Measurements from ENCODE around the gene TCAIM.

Gene TCAIM

DNA sequence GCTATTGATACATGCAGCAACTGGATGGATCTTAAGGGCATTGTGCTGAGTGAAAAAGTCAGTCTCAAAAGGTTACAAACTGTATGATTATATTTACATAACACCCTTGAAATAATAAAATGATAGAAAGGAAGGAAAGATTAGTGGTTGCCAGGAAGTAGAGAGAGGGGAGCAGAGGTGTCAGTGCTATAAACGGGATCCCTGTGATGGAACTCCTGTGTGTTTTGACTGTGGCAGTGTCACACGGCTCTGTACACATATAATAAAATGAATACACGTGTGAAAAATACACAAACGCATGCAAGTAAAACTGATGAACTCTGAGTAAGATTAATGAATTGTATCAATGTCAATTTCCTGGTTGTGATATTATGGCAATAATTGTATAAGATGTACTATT is 60.3 kb downstream of the TCAIM start:
- no peak overlapping the region for H3K27ac ChIP-seq
- TF ChIP-seq, protein P1, sequence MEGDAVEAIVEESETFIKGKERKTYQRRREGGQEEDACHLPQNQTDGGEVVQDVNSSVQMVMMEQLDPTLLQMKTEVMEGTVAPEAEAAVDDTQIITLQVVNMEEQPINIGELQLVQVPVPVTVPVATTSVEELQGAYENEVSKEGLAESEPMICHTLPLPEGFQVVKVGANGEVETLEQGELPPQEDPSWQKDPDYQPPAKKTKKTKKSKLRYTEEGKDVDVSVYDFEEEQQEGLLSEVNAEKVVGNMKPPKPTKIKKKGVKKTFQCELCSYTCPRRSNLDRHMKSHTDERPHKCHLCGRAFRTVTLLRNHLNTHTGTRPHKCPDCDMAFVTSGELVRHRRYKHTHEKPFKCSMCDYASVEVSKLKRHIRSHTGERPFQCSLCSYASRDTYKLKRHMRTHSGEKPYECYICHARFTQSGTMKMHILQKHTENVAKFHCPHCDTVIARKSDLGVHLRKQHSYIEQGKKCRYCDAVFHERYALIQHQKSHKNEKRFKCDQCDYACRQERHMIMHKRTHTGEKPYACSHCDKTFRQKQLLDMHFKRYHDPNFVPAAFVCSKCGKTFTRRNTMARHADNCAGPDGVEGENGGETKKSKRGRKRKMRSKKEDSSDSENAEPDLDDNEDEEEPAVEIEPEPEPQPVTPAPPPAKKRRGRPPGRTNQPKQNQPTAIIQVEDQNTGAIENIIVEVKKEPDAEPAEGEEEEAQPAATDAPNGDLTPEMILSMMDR (IDR thresholded peaks at IDR 0.05): no peak
- TF ChIP-seq ZFX (IDR thresholded peaks at IDR 0.05; ENCODE audit: borderline replicate concordance): no peak

DNA sequence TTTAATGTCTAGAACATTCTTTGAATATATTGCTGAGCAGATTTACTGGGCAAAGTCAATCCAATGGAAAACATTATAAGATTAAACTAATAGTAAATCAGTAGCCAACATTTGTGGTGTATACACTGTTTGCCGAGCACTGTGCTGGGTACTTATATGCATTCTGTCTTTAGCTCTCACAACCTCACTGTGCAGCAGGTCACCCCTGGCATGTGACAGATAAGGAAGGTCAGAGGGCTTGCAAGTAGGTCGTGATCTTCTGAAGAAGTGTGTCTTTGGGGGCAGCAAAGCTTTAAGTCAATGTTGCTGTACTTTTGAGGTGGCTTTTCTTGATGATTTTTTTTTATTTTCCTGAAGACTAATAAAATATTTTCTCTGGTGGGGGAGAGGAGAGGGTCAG is 62.2 kb downstream of the TCAIM start:
- TF ChIP-seq ZFX (IDR thresholded peaks at IDR 0.05; ENCODE audit: borderline replicate concordance): no peak
- TF ChIP-seq, protein P1 (IDR thresholded peaks at IDR 0.05): no peak
- H3K27ac ChIP-seq: no peak overlapping the region

DNA sequence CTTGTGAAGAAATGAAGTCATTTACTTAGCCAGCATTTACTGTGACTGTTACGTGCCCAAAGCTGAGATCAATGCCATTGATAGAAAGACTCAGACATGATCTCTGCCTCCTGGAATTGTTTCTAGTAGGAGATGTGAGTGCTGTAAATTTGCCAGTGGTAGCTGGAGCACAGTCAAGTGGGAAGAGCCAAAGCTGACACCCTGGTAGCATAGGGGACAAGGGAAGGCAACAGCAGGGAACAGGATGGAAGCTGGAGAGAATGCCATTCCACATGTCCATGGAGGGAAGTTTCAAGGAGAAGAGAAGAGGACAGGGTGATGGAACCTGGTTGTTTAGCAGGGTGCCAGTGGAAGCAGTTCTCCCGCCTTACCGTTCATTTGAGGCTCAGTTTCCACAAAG is 64.0 kb downstream of the TCAIM start:
- H3K27ac ChIP-seq: no peak overlapping the region
- TF ChIP-seq, protein P1 (IDR thresholded peaks at IDR 0.05): no peak
- no peak for TF ChIP-seq ZFX (IDR thresholded peaks at IDR 0.05; ENCODE audit: borderline replicate concordance)

DNA sequence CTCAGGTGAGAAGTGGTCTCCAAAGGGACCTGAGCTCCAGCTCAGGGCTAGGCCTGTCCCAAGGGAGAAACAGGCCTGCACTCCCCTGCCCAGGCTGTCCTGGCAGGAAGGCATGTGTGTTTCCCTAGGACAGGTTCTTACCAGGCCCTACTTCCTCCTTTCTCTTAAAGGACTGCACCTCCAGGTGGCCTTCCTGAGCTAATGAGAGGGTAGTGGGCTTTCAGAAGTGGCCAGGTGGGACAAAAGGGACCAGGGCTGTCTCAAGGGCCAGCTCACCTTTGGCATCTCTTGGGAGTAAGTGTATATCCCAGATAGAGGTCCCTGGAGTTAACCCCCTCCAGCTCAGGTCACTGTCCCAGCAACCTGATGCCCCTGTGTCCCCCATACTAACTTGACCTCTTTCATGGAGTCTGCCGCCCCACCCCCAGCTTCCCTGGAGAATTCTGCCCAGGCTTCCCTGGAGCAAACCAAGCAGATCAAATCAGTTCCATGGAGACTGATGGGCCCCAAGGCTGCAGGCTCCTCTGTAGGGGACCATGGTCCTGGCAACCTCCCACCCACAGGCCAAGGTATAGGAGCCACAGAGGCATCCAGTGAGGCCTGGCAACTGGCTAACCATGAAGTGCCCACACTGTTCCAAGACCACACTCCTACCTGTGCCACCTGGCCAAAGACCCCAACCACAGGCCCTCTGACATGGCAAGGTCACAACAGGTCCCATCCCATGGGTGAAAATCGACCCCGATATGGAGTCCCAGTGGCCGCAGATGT is 71.3 kb downstream of the TCAIM start:
- no peak for TF ChIP-seq ZFX (IDR thresholded peaks at IDR 0.05; ENCODE audit: borderline replicate concordance)
- TF ChIP-seq, protein P1 (IDR thresholded peaks at IDR 0.05): no peak
- H3K27ac ChIP-seq: no peak overlapping the region

DNA sequence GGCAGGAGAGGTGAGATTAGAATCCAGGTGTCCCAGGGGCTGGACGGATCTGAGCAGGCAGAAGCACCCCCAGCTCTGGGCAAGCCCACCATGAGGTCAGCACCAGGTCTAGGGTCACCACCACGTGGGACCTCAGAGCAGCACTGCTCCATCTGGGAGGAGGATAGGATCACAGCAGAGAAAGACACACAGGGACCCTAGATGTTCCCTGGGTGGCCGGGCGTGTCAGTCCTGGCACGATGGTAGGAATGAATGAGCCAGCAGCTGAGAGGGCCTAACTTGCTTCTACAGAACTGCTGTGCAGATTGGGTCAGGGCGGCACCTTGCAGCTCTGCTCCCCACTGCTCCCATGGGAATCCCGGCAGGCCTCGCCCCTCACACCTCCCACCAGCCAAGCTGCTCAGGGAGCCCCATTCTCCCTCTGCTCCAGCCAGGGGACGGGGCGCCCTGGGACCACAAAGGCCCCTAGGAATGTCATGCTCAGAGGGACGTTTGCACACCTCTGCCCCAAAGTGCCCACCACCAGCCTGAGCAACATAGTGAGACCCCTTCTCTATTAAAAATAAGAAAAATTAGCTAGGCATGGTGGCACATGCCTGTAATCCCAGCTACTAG is 72.6 kb downstream of the TCAIM start:
- TF ChIP-seq, protein P1 (IDR thresholded peaks at IDR 0.05): no peak
- no peak for TF ChIP-seq ZFX (IDR thresholded peaks at IDR 0.05; ENCODE audit: borderline replicate concordance)
- no peak overlapping the region for H3K27ac ChIP-seq

DNA sequence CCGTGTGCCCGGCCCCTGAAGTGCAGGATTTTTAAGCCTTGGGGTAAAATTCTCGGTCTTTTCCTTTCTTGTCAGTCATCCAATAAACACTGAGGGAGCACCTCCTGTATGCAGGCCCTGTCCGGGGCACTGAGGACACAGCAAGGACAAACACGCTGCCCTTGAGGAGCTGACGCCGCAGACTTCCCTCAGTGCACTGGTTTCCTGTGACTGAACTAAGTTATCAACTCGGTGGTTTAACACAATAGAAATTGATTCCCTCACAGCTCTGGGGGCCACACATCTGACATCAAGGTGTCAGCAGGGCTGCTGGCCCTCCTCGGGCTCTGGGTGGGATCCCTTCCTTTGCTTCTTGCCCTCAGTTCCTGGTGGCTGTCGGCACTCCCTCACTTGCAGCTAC is 73.8 kb downstream of the TCAIM start:
- TF ChIP-seq, protein P1 (IDR thresholded peaks at IDR 0.05): no peak
- TF ChIP-seq ZFX (IDR thresholded peaks at IDR 0.05; ENCODE audit: borderline replicate concordance): no peak
- no peak overlapping the region for H3K27ac ChIP-seq

DNA sequence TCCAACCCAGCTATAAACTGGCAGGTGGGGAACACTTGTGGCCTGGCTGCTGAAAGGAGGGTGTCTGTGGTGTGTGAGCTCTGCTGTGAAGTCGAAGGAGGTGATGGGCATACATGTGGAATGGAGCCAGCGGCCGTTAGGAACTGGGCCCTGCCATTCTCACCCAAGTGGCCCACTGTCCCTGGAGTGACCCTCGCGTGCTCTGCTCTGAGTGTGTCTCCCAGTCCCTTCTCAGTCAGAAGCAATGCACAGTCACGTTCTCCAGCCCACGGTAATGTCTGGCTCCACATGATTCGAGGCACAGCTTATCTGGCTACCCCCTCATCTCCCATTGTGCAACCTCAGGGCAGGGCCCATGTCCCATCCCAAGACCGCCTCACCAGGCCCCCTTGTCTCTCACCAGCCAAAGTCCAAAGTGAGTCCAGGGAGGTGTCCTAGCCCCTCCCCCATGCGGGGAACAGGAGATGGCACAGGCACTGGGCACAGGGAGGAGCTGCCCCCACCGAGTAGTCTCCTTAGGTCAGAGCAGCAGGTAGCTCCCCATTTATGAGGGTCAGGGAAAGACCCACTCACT is 76.0 kb downstream of the TCAIM start:
- TF ChIP-seq, protein P1 (IDR thresholded peaks at IDR 0.05): no peak
- no peak for TF ChIP-seq ZFX (IDR thresholded peaks at IDR 0.05; ENCODE audit: borderline replicate concordance)
- H3K27ac ChIP-seq: no peak overlapping the region
